Stimulated activated CD4-positive, alpha-beta T cell treated with anti-CD3 and anti-CD28 coated beads, Interleukin-4, amount 100 ng/mL, for 24 hours (primary cell): ENCODE measurements around the gene SENP1.

Experiments used
- DNase-seq: peaks from one replicate; pipeline ENCODE4 v3.0.0-alpha.2; 2020

SENP1 gene

GRCh38 chr12:48063530-48063929, 42.3 kb downstream of the SENP1 start:
- no peak for DNase-seq

GRCh38 chr12:48061938-48062719, 43.8 kb downstream of the SENP1 start:
- DNase-seq = no peak

GRCh38 chr12:48060474-48060873, 45.4 kb downstream of the SENP1 start:
- DNase-seq = no peak

GRCh38 chr12:48058771-48059170, 47.1 kb downstream of the SENP1 start:
- no peak for DNase-seq

GRCh38 chr12:48054955-48055821, 50.7 kb downstream of the SENP1 start:
- DNase-seq = no peak

- DNase-seq = no peak
Measured at GRCh38 chr12:48053883-48054282, 52.0 kb downstream of the SENP1 start.

GRCh38 chr12:48053122-48053521, 52.8 kb downstream of the SENP1 start:
- no peak for DNase-seq

- no peak for DNase-seq
Measured at GRCh38 chr12:48051681-48052080, 54.2 kb downstream of the SENP1 start.

- DNase-seq = no peak
Measured at GRCh38 chr12:48050174-48050573, 55.7 kb downstream of the SENP1 start.

- DNase-seq = no peak
Measured at GRCh38 chr12:48045965-48046518, 59.8 kb downstream of the SENP1 start.

- DNase-seq = no peak
Measured at GRCh38 chr12:48045061-48045846, 60.6 kb downstream of the SENP1 start.

- no peak for DNase-seq
Measured at GRCh38 chr12:48044396-48044795, 61.5 kb downstream of the SENP1 start.

- DNase-seq = no peak
Measured at GRCh38 chr12:48043771-48044170, 62.1 kb downstream of the SENP1 start.

GRCh38 chr12:48041591-48042423, 64.1 kb downstream of the SENP1 start:
- DNase-seq = no peak

- no peak for DNase-seq
Measured at GRCh38 chr12:48040354-48040753, 65.5 kb downstream of the SENP1 start.

- no peak for DNase-seq
Measured at GRCh38 chr12:48039151-48039550, 66.7 kb downstream of the SENP1 start.

- DNase-seq = no peak
Measured at GRCh38 chr12:48038085-48038484, 67.8 kb downstream of the SENP1 start.

GRCh38 chr12:48037267-48037915, 68.5 kb downstream of the SENP1 start:
- no peak for DNase-seq

- DNase-seq = no peak
Measured at GRCh38 chr12:48036818-48037217, 69.1 kb downstream of the SENP1 start.

GRCh38 chr12:48034835-48035805, 70.8 kb downstream of the SENP1 start:
- DNase-seq = no peak
